Hepatocyte (in vitro differentiated cells): ENCODE measurements around the gene GNL1.

Source experiments
- CTCF ChIP-seq: fragments of 200-600 bp; sonication (generic); IDR thresholded peaks from 2 replicates; pipeline ENCODE4 v1.5.1; 2016; ENCODE audit warnings: antibody characterized with exemption, mild to moderate bottlenecking; ENCODE audit not compliant: poor library complexity
- EZH2 ChIP-seq: fragments of 200-600 bp; sonication (generic); IDR thresholded peaks from 2 replicates; pipeline ENCODE4 v1.6.1; 2016; ENCODE audit warnings: antibody characterized with exemption, mild to moderate bottlenecking, borderline replicate concordance

- TF ChIP-seq CTCF = no peak
- no peak for TF ChIP-seq EZH2
These were observed 1.1 kb downstream of the GNL1 start for GRCh38 chr6:30554962-30555815.
